ENCODE data around the gene CLEC20A.

CLEC20A gene

DNA sequence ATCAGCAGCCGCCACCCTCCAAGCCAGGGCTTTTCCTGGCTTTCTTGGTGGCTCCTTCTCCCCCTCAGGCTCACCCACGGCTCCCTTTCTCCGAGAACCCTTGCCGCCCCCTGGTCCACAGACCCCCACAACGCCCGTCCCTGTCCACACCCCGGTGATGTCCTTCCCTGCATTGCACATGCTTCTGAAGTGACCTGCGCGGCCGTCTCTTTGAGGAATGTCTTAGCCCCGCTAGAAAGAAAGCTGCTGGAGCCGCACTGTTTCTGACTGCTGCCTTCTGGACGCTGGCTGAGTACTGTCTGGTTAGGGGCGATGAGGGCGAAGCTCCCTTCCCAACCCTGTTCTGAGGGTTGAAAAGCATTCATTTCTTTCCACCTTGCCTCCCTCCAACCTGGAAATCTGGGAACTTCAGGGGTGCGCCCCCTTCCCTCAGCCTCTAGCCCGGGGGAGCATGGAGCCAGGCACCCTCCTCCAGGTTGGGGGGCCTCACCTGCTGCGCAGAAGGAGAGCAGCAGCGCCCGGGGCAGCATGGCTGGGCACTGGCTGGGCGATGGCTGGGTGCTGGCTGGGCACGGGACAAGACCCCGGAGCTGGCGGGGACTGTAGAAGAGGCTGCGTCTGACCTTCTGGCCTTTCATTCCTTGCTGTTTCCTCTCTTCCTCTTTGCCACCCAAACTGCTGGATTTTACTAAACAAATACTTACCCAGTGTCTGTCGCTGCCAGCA, at the start of gene CLEC20A:
Gene CLEC20A, minus strand, starts transcription at position 555 of the 726 bp plus-strand sequence. Its CDS starts 25 bp downstream, at position 530.
- FAIRE-seq = no peak

DNA sequence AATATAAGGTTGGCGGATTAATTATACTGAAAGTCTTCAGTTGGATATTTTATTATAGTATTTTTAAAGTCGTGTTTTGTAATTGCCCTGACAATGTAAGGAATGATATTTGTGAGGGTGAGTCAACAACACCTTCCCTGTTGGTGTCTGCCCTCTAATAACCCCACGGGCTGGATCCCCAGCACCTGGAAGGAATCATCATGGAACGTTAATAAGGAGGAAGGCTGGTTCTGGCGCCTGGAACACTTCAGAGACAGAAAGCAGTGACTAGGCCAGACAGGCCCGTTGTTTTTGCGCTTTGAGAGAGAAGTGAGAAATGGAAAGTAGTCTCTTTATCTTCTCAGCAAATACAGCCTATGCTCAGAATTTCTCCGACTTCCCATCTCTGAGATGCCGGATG, 47.8 kb upstream of the CLEC20A start:
- no peak for FAIRE-seq

DNA sequence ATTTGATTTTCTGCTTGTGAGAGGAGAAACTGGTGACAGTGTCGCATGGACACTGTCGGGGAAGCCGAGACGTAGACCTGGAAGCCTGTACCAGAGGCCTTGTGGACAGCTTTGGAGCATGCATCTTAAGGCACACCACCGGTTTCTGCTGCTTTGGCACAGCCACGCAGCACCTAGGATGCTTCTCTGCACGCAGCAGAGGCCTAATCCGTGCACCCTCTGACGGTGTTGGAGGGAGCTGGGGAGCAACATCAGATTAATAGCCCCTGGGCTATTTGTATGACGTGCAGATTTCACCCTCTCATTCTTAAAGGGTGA, 46.5 kb upstream of the CLEC20A start:
- FAIRE-seq = no peak

DNA sequence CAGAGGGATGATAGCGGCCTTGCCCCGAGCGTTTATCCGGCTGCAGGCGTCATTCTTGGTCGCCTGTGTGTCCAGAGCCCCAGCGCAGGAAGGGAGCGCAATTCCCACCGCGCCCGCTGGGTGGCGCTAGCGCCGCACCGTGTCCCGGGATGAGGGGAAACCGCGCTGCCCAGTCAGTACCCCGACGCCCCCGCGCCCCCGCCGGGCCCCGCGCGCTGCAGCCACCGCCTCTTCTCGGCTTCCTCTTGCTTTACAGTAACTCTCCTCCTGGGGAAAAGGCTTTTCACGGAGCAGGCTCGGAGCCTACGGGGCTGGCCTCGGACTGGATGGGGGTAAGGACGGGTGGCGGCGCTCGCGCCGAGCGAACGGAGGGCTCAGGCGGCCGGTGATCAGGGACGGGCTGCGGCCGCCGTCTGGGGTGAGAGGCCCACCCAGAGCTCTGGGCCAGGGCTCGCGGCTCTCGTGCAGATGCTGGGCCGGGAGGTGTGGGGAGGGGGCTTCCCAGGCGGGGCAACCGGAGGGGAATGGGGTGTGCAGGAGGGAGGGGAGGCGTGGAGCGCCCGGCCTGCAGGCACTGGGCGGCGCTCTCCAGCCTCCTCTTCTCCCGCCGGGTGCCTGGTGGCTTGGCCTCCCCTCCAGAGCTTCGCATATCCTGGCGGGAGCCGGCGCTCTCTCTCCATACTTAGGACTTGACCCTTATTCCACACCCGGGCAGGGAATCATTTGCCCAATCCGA, 46.0 kb upstream of the CLEC20A start:
- no peak for FAIRE-seq

DNA sequence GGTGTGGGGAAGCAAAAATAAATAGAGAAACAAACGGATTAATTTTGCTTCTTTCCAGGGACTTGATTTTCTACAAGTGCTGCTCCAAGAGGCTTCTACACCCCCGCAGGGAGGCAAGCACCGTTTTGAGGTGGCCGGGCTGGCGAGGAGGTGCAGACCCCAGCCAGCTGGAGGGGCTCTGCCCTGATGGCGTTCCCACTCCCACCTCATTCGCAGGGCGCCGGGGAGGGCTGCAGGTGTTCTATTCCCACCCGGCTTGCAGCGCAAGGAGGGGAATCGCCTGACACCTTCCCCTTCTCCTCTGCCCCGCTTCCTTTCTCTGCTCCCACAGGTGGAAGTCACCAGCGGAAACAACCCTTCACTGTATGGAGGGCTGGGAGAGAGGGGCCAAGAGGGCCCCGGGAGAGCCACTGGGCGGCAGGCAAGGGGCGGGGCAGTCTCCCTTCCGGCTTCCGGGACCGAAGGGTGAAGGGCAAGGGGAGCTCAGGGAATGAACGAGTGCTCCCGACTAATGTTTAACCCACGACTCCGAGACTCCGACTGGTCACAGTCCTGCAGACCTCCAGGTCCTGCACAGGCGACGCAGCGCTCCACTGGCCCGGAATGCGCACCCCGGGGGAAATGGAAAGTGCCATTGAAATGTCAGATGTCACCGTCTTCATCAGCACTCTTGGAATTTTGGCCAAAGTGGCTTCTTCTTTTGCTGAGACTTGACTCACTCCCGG, 45.2 kb upstream of the CLEC20A start:
- no peak for FAIRE-seq

DNA sequence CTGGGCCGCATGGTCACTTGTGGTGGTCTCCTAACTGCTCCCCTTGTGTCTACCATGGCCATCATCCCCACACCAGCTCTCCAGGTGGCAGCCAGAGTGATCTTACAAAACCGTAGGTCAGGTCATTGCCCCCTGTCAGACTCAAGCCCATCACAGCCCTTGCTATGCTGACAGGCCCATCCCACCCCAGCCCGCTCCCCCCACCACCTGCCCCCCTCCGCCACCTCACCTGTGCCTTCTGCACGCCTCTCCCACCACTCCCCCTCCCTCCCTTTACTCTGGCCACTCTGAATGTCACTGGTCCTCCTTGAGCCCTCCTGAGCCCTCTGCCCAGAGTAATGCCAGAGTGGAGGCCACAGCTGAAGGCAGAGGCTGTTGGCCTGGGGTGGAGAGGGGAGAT, 44.6 kb upstream of the CLEC20A start:
- FAIRE-seq = no peak

DNA sequence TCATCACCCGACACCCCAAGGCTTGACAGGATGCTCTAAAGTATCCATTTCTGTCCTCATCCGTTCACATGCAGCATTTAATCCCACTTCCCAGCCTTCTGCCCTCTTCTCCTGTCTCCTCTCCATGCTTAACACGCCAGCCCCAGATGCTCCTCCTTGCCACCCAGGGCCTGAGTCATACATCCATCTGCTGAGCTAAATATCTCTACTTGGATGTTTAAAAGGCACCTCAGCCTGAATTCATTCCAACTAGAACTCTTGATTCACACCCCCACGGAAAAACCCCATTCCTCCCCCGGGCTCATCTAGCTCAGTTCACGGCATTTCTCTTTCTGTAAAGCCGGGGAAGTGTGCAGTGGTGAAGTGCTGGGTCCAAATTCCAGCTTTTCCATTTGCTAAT, 43.9 kb upstream of the CLEC20A start:
- no peak for FAIRE-seq

DNA sequence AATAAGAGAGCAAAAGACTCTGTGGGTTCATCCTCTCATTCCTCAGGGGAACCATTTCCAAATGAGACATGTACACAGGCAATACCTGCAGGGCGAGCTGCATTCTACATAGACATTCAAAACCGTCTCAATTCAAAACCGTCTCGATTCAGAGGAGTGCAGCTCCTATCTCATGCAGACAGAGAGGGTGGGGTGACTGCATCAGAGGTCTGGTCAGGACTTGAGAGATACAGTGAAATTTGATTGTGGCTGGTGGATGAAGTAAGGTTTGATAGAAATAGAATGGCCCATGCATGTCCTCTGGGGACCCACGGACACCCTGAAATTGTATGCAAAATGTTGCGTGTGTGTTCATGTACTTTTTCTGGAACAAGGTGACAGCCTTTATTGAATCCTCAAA, 43.4 kb upstream of the CLEC20A start:
- no peak for FAIRE-seq

DNA sequence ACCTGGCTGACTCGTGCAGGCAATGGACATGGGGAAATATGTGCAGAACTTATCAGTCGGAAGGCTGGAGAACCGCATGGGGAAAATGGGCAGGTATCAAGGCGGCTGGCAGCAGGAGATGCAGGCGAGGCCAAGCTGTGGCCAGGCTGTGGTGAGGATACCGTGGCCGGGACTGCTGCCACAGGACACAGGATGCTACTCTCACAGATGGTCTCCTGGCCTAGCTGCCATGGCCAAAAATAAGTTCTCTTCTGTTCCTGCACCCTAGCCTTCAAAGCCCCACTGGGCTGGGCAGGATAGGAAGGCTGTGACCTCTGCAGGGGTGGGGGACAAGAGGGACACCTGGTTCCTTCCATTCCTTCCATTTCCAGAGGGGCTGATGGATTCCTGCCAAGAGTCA, 42.5 kb upstream of the CLEC20A start:
- FAIRE-seq = no peak

DNA sequence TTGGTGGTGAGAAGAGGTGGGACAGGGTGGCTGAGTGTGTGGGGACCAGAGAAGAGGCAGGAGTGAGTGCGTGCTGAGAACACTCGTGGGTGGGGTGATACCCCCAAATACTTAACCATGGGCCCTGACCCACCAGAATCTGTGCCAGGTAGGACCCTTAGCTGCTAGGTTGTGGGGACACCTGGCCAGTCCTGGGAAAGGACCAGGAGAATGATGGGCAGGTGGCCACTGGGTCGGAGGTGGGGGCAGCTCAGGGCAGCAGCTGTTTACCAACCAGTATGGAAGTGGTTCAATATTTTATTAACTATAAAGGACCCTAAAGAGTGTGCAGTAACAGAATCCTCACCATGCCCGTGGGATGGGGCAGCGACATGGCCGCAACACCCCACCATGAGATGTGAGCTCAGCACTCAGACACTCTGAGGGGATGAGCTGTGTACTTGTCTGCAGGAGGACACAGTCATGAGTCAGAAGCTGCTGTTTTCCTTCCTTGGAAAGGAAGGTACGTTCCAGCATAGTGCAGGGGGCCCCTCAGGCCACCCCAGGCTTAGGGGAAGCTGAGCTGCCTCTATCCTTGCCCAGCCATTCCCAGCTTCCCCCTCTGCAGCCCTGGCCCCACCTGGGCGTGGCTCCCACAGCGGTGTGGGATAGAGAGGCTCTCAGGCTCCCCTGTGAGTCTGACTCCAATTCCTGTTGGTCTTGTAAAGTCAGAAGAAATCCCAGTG, 41.6 kb upstream of the CLEC20A start:
- no peak for FAIRE-seq

DNA sequence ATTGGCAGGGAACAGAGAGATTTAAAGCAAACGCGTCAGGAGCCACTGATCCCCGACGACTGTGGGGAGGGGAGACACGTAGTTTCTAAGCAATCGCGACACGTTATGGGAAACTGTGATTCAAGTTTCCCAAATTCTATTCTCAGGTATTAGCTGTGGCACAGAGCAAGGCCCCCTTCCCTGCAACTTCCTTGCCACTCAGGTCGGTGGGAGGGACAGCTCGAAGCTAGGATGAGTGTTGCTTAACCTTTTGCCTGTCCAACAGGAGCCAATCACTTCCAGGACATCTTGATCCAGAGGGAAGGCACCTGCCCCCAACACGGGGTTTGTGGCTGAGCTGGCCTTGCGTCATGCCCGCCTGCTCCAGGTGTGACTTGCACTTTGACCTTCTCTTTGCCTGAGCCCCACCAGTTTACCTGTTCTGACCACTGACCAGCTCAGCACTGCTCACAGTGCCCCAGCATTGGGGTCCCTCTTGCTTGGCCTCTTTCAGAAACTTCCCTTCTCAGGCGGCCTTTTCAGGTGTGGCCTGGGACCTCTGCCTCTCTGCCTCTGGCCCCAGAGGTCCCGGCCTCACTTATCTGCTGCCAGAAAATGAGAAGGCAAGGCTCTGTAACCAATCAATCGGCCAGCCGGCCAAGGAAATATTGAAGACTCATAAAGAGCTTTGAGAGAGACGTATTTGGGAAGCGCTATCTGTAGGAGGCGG, 40.8 kb upstream of the CLEC20A start:
- no peak for FAIRE-seq

DNA sequence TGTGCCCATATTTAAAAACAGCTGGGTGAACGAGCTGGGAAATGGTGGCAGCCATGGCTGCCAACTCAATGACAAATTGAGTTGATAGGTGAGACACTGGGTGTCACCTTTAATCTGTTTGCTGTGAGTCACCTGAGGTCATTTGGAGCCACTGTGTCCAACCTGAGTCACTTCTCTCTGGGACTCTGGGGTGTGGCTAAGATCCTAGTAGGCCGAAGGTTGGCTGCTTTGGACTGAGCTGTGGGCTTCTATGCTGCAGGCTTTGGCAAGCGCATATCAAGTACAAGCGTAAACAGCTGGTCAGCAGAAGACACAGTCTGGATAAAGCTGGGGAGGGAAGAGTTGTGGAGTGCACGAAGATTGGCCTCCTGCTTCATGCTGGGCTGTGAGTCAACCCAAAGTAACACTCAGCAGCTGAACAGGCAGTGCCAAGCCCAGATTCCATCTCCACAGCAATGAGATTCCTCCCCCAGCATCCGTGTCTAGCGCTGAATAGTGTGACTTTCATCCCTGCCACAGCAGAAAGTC, 40.1 kb upstream of the CLEC20A start:
- no peak for FAIRE-seq

DNA sequence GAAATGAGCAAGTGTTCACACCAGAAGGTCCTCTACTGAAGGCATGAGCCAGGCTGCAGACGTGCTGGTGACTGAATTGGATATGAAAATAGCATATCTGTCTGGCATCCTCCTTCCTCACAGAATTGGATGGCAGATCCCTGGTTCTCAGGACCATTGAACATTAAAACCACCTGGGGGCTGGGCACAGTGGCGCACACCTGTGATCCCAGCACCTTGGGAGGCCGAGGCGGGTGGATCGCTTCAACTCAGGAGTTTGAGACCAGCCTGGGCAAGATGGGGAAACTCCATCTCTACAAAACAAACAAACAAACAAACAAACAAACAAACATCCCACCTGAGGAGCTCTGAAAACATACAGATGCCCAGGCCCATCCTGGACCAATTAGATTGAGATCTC, 39.6 kb upstream of the CLEC20A start:
- no peak for FAIRE-seq

DNA sequence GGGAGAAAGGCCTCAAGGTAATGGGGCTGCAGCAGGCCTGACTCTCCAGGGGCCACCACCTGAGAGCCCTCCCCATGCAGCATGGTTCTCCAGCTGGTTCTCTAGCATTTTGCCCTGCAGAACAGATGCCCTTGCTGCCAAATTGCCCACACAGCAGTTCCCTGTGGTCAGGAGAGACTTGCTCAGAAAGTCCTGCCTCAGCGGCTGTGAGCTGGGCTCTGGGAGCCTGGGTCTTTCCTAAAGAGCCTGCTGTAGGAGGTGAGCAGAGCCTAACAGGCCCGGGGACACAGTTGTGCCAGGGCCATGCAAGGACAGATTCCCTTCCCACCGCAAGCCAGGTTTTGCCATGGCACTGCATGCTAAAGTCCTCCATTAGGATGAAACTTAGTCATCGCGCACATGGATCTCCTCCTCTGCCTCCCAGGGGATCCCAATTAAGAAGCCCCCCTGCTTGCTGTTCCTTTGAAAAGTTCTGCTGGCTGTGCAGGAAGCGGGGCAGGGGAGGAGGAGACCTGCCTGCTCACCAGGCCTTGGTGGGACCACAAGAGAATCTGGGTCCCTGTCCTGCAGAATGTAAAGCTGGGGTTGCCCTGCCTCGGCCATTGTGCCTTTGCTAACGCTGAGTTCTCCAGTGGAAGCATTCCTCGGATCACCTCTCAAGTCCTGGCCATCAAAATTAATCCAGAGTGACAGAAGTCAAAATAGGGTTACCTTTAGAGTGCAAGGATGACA, 37.5 kb upstream of the CLEC20A start:
- FAIRE-seq = no peak

DNA sequence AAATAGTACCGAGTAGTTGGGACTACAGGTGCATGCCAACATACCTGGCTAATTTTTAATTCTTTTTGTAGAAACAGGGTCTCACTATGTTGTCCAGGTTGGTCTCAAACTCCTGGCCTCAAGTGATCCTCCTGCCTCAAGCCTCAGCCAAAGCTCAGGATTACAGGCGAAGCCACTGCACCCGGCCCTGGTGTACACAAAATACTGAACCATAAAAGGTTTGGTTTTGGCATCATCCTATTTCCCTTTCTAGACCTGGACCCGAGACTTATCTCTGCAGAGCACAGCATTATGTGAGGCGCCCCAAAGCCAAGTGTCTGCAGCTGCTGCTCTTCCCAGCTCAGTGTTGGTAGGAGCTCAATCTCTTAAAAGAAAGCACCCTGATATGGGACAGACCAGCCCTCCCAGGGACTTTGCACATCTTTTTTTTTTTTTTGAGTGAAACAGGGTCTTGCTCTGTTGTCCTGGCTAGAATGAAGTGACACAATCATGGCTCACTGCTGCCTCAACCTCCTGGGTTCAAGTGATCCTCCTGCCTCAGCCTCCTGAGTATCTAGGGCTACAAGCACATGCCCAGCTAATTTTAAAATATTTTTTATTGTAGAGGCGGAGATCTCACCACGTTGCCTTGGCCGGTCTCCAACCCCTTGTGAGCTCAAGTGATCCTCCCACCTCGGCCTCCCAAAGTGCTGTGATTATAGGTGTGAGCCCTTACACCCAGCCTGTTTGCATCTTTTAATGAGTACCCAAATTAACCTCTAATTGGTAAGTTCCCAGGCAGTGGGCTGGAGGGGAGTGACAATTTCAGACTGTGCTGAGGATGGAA, 36.6 kb upstream of the CLEC20A start:
- no peak for FAIRE-seq

DNA sequence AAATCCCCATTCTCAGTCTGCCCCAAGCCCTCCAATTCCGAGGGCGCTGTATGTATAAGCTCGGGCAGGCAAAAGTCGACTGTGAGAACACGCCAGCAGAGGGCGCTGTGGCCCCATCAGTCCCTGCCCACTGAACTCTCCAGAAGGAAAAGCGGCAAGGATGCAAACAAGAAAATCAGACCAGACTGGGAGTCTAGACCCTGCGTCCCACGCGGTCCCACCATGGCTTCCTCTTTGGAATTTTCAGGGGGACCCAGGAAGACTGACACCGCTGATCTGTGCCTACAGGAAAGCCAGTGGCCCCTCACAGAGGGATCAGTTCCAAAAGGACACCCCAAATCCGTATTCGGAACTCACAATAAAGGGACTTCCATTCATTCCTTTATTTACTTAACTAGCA, 35.6 kb upstream of the CLEC20A start:
- no peak for FAIRE-seq

DNA sequence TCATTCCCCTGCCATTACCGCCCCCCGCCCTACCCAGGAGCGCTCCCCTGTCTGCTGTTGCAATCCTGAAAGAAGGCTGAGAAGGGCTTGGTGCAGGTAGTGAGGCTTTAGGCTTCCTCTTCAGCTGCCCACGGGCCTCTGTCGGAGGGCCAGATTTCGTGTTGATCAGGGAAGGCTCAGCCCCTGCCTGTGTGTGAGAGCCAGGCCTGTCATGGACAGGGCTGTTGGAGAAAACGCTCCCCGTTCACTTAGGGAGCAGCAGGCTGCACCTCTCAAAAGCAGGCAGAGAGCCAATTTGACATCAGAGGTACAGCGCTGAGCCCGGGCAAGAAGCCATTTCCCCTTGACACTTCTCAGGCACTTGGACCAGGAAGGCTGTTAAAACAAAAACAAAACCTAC, 35.1 kb upstream of the CLEC20A start:
- no peak for FAIRE-seq

DNA sequence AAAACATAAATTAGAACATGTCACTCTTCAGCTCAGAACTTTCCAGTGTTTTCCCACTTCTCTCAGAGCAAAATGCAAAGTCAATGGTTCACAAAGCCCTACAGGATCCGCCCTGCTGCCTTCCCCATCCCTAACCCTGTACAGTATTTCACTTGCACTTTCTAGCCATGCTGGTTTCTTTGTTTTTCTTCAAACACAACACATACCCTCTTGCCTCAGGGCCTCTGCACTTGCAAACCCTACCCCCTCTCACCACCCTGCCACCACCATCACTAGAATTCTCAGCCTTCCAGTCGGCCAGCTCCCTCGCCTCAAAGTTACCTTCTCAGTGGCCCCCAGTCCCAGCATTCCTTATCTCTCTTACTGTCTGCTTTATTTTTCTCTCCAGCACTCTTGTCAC, 33.7 kb upstream of the CLEC20A start:
- no peak for FAIRE-seq

DNA sequence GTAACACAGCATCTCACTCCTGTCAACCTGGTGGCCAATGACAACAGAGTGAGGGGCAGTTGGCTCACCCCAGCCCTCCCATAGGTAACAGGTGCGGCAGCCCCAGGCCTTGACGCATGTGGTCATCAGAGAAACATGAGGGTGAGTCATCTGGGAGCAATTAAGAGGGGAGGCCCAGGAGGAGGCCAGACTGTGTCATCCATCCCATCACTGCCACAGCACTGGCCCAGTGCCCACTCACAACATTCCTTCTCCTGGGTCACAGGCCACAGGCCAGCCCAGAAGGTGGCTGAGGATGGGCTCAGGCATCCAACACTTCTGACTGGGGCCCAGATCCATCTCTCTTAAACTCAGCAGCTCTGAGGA, 33.3 kb upstream of the CLEC20A start:
- FAIRE-seq = no peak

DNA sequence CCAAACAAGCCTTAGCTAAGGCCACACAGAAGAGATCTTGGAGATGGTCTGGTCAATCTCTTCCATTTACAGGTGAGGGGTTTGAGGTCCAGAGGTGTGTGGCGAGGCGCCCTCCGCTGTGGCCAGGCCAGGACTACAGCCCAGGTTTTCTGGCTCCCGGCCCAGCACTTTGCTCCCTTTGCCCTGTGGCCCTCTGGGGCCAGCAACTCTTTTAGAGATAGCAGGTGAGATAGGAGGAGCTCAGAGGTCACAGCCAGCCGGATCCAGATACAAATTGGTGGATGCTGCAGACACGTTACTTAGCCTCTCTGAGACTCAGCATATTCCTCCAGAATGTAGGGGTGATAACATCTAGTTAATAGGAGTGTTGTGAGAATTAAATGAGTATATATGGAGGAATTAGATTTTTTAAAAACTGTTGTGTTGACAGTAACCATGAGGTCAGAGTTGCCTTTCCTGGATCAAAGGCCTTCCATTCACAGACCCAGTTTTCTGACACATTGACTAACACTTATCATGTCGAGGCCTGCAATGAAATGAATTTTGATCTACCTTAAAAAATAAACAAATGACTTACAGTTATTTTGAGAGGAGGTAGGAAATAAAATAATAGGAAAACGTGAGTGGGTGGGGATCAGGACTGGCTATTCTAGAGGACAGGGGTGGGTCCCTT, 32.7 kb upstream of the CLEC20A start:
- FAIRE-seq = no peak

Measured in islet of Langerhans (tissue), 1 donor.